Measurements from ENCODE around the gene CABLES1.

DNA sequence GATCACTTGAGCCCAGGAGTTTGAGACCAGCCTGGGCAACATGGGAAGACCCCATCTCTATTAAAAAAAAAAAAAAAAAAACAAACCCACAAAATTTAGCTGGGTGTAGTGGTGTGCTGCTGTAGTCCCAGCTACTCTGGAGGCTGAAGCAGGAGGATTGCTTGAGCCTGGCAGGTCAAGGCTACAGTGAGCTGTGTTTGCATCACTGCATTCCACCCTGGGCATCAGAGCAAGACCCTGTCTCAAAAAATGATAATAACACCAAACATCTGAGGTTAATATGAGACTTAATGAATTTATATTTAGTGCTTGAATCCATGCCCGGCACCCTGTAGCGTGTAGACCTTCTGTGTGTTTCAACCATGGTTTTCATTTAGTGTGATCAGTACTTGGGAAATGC is 22.8 kb downstream of the CABLES1 start:
- TF ChIP-seq, protein P1, sequence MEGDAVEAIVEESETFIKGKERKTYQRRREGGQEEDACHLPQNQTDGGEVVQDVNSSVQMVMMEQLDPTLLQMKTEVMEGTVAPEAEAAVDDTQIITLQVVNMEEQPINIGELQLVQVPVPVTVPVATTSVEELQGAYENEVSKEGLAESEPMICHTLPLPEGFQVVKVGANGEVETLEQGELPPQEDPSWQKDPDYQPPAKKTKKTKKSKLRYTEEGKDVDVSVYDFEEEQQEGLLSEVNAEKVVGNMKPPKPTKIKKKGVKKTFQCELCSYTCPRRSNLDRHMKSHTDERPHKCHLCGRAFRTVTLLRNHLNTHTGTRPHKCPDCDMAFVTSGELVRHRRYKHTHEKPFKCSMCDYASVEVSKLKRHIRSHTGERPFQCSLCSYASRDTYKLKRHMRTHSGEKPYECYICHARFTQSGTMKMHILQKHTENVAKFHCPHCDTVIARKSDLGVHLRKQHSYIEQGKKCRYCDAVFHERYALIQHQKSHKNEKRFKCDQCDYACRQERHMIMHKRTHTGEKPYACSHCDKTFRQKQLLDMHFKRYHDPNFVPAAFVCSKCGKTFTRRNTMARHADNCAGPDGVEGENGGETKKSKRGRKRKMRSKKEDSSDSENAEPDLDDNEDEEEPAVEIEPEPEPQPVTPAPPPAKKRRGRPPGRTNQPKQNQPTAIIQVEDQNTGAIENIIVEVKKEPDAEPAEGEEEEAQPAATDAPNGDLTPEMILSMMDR (IDR thresholded peaks at IDR 0.05), result no peak
- no peak for TF ChIP-seq POLR2A (IDR thresholded peaks at IDR 0.05)

Measured in testis (tissue), 2 donors.